Progenitor cell of endocrine pancreas (in vitro differentiated cells): ENCODE data around the gene DCC. TPM values are rescaled to one million over a fixed set of nuclear protein-coding genes. Genes with fewer than 3 reads are reported as not detected.
"Not testable (repeated sequence)": the region's sequence is repeated elsewhere in the genome, so short reads cannot be mapped to it uniquely, and the experiment has no call there.

Experiments
- DNase-seq: peaks from one replicate; pipeline ENCODE4 v3.0.0; 2021; ENCODE audit warnings: low spot score; ENCODE audit not compliant: unreplicated experiment
- H3K27ac Mint-ChIP-seq: 2 replicates; pipeline ENCODE4 v1.8.0; 2021; ENCODE audit warnings: mild to moderate bottlenecking, moderate library complexity, mixed read lengths
- H3K27me3 Mint-ChIP-seq: 2 replicates; pipeline ENCODE4 v1.8.0; 2021; ENCODE audit warnings: mixed read lengths
- H3K36me3 Mint-ChIP-seq: 2 replicates; pipeline ENCODE4 v1.8.0; 2022; ENCODE audit warnings: mixed read lengths; ENCODE audit not compliant: insufficient read depth
- H3K4me1 Mint-ChIP-seq: 2 replicates; pipeline ENCODE4 v1.8.0; 2021; ENCODE audit warnings: low read depth, mixed read lengths
- H3K4me3 Mint-ChIP-seq: 2 replicates; pipeline ENCODE4 v1.8.0; 2021; ENCODE audit warnings: low read depth, mild to moderate bottlenecking, moderate library complexity, mixed read lengths
- H3K9me3 Mint-ChIP-seq: 2 replicates; pipeline ENCODE4 v1.8.0; 2021; ENCODE audit warnings: low read depth, mixed read lengths
- total RNA-seq: library from RNA; stranded (reverse); gene quantifications from 2 replicates; pipeline ENCODE4 v1.2.1, GENCODE V29; 2021
- TF ChIP-seq, protein P1 (sequence below): fragments of 200-600 bp; sonication (generic); IDR thresholded peaks from one replicate; pipeline ENCODE4 v1.5.0; 2021; ENCODE audit warnings: antibody characterized with exemption, mild to moderate bottlenecking; ENCODE audit not compliant: unreplicated experiment

The DCC gene
- total RNA-seq, 1 donor from 2014 or later, result 8.4 TPM

DNA sequence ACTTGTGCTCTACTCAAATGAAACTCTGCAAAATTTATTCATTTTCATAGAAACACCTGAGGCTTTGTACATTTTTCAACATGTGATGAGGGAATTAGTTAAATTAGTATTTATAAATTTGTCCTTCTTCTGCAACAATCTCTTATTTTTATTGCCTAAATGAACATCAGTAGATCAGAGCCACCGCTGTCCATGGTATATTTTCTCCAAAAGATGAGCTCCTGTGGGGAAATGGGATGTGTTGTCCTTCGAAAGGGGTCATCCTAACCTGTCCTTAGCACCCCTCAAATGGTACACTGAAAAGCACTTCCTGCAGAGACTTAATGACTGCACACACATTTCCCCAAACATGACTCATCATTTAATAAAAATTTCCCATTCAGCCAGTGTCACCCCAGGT lies 1169.9 kb downstream of the DCC start:
- TF ChIP-seq, protein P1, sequence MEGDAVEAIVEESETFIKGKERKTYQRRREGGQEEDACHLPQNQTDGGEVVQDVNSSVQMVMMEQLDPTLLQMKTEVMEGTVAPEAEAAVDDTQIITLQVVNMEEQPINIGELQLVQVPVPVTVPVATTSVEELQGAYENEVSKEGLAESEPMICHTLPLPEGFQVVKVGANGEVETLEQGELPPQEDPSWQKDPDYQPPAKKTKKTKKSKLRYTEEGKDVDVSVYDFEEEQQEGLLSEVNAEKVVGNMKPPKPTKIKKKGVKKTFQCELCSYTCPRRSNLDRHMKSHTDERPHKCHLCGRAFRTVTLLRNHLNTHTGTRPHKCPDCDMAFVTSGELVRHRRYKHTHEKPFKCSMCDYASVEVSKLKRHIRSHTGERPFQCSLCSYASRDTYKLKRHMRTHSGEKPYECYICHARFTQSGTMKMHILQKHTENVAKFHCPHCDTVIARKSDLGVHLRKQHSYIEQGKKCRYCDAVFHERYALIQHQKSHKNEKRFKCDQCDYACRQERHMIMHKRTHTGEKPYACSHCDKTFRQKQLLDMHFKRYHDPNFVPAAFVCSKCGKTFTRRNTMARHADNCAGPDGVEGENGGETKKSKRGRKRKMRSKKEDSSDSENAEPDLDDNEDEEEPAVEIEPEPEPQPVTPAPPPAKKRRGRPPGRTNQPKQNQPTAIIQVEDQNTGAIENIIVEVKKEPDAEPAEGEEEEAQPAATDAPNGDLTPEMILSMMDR, result no peak
- no peak overlapping the region for H3K4me3 Mint-ChIP-seq
- H3K36me3 Mint-ChIP-seq, result peaks cover 2% of the 10 kb centered on the region
- no peaks in the 10 kb centered on the region for H3K27me3 Mint-ChIP-seq
- H3K9me3 Mint-ChIP-seq, result no peaks in the 10 kb centered on the region
- H3K27ac Mint-ChIP-seq, result no peak overlapping the region
- no peak for DNase-seq
- H3K4me1 Mint-ChIP-seq, result no peaks in the 10 kb centered on the region

DNA sequence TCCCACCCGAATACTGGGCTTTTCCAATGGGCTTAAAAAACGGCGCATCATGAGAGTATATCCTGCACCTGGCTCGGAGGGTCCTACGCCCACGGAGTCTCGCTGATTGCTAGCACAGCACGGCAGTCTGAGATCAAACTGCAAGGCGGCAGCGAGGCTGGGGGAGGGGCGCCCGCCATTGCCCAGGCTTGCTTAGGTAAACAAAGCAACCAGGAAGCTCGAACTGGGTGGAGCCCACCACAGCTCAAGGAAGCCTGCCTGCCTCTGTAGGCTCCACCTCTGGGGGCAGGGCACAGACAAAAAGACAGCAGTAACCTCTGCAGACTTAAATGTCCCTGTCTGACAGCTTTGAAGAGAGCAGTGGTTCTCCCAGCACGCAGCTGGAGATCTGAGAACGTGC lies 1171.7 kb downstream of the DCC start:
- not testable (repeated sequence) for DNase-seq, H3K27me3 Mint-ChIP-seq

GRCh38 chr18:53521068-53521467 lies 1181.1 kb downstream of the DCC start:
- H3K4me1 Mint-ChIP-seq, result no peaks in the 10 kb centered on the region
- TF ChIP-seq, protein P1, result no peak
- no peaks in the 10 kb centered on the region for H3K36me3 Mint-ChIP-seq
- no peak overlapping the region for H3K27ac Mint-ChIP-seq
- DNase-seq, result no peak
- H3K4me3 Mint-ChIP-seq, result no peak overlapping the region
- H3K27me3 Mint-ChIP-seq, result no peaks in the 10 kb centered on the region
- no peaks in the 10 kb centered on the region for H3K9me3 Mint-ChIP-seq

More for the DNA sequence above, 1171.7 kb downstream of the DCC start:
- H3K4me1 Mint-ChIP-seq, H3K27ac Mint-ChIP-seq, H3K36me3 Mint-ChIP-seq, H3K4me3 Mint-ChIP-seq, H3K9me3 Mint-ChIP-seq: not testable (repeated sequence)

DNA sequence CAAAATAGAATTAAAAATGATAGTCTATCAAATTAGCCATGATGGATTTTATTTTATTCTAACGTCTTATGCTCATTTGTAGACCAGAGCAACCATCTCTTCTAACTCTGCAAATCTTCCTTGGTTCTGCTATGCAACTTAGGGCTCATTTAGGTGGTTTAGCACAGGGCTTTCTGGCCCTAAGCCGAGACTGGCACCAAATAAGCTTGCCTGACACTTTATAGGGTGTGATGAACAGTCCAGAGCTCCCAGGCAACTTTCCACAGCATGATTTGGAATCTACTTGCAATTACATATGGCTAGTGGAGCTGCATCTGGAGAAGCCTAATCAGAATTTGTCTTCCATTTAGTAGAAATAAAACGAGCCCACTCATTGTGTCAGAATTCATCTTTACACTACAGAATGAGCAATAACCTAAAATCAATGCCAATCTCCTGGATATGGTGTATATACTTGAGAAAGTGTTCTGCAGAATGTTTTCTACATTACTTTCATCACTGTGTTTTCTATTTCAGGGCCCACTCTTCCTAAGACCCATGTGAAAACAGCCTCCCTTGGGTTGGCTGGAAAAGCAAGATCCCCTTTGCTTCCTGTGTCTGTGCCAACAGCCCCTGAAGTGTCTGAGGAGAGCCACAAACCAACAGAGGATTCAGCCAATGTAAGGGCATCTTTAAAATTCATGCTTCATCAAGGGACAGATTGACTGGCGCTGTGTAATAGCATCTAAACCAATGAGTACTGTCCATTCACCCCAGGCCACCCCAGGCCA lies 1186.3 kb downstream of the DCC start:
- no peak for DNase-seq
- no peaks in the 10 kb centered on the region for H3K36me3 Mint-ChIP-seq
- H3K9me3 Mint-ChIP-seq, result no peaks in the 10 kb centered on the region
- no peak overlapping the region for H3K27ac Mint-ChIP-seq
- H3K4me3 Mint-ChIP-seq, result no peak overlapping the region
- TF ChIP-seq, protein P1, result no peak
- no peaks in the 10 kb centered on the region for H3K27me3 Mint-ChIP-seq
- H3K4me1 Mint-ChIP-seq, result no peaks in the 10 kb centered on the region

DNA sequence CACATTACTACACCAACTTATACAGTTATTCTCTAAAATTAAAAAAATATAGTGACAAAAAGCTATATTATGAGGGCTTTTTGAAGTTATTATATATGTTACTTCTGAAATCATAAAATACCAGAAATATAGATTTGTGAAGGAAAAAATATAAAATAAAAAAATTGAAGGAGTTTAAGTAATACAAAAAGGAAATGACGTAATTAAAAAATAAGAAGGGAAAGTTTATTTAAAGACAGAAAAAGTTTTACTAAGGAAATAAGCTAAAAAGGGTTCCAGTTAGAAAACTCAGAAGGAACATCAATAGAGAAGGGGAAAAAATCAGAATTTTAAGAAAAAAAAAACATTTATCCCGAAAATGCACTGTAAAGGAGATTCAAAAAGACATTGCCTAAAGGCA lies 1187.4 kb downstream of the DCC start:
- DNase-seq, result no peak
- Mint-ChIP-seq H3K4me3 (no peak overlapping the region), H3K36me3 (no peaks in the 10 kb centered on the region), H3K9me3 (no peaks in the 10 kb centered on the region), H3K27me3 (no peaks in the 10 kb centered on the region), H3K4me1 (no peaks in the 10 kb centered on the region), H3K27ac (no peak overlapping the region)
- TF ChIP-seq, protein P1, result no peak

DNA sequence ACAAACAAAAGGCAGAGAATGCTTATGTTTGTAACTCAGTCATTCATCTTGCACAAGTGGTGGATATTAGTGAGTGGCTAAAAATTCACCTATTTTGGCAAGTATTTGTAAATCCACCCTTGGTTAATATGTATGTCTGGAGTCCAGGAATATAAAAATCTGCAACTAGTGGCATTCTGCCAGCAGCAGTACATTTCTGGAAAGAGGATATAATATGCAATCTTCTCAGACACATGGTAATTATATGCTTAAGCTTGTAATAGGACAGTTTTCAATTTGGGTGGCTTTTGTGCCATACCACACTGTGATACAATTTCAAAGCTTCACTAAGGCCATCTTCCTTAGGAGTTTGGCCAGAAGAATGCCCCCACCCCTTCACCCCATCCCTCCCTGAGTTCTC lies 1191.2 kb downstream of the DCC start:
- Mint-ChIP-seq H3K4me3 (no peak overlapping the region), H3K4me1 (no peaks in the 10 kb centered on the region), H3K27ac (no peak overlapping the region), H3K36me3 (no peaks in the 10 kb centered on the region), H3K27me3 (no peaks in the 10 kb centered on the region), H3K9me3 (no peaks in the 10 kb centered on the region)
- no peak for DNase-seq
- TF ChIP-seq, protein P1, result no peak
